ENCODE data around the gene PSMA8.
"Not testable (repeated sequence)": the region's sequence is repeated elsewhere in the genome, so short reads cannot be mapped to it uniquely, and the experiment has no call there.

The PSMA8 gene

GRCh38 chr18:26242392-26242791 lies 108.7 kb downstream of the PSMA8 start:
- DNase-seq = not testable (repeated sequence)

Data from NCI-H2107 (cell line).